Measurements from ENCODE around the gene GET4.
A peak's percentile ranks its signal among the peaks of the same experiment; 100 is the strongest.
"Not testable (repeated sequence)": the region's sequence is repeated elsewhere in the genome, so short reads cannot be mapped to it uniquely, and the experiment has no call there.

The GET4 gene

DNA sequence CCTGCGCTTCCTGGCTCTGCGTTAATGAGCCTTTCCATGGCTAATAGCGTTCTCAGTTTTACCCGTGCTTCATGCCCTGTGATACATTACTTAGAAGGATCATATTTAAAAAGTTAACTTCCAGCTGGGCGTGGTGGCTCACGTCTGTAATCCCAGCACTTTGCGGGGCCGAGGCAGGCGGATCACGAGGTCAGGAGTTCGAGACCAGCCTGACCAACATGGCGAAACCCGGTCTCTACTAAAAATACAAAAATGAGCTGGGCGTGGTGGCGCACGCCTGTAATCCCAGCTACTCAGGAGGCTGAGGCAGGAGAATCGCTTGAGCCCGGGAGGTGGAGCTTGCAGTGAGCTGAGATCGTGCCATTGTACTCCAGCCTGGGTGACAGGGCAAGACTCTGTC, 3.7 kb upstream of the GET4 start:
- not testable (repeated sequence) for DNase-seq

DNA sequence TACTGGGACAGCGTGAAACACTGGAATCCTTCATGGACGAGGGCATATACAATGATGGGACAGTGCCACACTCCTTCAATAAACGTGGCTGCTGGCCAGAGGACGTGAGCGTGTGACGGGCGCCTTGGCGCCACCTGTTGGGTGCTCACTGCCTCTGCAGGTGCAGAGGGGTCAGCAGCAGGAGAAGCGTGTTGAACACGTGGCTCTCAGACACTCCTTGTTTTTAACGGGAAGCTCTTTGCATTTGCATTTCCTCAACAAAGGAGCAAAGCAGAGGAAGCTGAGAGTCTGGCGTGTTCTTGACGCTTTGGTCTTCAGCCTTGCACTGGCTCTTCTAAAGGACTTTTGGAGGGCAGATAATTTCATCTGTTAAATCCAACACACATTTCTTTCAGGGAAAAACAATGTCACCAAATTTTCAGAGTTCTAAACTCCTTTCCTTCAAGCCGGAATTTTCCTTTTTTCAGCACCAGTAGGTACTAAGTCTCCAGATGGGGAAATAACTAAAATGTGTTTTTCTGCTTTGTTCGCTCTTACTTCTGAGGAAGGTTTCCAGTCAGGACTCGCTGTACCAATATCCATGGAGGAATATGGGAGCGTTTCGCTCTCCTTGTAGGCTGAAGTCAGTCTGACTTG, 2.9 kb upstream of the GET4 start:
- peak in 1 of 2 experiments; percentile 40 for DNase-seq

DNA sequence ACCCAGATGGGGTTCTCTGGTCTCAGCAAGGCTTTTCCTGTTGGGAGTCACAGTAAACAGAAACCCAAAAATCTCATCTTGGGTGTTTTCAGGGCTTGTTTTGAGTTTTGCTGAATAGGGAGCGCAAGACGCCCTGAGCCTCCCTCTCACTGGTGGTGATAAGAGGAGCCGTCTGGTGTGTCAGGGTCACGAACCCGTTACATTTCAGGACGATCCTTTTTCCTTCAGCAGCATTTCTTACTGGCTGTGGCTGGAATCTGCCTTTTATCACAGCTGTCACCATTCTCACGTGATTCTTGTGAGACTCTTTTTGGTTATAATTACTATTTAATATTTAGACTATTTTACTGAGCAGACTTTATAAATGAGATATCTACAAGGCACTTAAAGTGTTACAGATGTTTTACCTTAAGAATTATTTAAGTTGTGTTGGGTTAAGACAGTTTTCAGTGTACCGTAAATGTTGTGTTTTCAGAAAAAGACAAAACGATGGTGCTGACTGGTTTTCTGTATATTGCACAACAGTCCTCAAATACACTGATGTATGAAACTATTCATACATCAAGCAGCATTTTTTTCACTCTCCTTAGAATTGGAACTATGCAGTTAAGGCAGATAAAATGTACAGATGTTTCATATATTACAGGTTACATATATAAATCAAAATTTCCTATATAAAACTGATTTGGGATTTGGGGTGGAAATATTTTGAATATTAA, 2.2 kb upstream of the GET4 start:
- DNase-seq = no peak

DNA sequence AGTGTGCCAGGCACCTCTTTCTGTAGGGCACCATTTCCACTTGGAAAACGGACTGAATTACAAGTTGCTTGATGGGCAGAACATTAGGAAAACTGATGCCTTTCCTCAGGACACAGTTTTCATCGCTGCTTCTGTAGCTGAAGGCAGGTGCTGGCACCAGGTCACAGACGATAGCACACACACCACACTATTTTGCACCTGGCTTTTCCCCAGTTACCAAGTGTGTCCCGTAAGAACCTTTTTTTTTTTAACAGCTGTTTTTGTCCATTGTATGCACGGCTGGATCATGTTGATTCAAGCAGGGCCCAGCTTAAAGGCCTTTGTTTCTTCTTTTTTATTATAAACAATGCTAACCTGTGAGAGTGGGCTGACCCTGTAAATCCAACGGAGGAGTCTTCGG, 1.3 kb upstream of the GET4 start:
- no peak for DNase-seq

DNA sequence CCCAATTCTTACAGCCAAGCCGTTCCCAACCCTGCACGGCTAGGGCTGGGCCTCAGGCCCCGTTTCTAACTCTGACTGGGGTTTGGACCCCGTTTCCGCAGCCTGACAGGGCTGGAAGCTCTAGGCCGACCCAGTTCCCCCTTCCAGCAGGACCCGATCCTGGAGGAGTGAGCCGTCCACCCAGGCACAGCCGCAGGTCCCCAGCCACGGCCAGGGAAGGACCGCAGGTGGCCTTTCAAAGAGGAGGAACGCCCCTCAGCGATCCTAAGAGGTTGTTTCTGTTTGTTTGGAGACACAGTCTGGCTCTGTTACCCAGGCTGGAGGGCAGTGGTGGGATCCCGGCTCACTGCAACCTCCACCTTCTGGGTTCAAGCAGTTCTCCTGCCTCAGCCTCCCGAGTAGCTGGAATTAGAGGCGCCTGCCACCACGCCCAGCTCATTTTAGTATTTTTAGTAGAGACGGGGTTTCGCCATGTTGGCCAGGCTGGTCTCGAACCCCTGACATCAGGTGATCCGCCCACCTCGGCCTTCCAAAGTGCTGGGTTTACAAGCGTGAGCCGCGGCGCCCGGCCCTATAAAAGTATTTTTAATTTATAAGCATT, 778 bp upstream of the GET4 start:
- DNase-seq = no peak

DNA sequence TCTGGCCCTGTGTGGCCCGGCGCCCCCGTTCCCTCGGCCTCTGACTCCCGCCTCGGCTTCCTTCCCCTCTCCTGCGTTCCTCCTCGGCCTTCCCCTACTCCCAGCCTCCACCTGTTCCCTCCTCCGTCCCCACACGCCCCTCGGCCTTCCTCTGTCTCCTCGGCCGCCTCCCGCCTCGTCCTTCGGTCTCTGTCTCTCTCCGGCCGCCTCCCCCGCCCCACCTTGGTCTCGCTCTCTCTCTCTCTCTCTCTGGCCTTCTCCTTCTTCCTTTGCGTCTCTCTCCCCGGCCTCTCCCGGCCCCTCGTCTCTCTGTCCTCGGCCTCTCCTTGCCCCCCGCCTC, 588 bp downstream of the GET4 start:
- DNase-seq = no peak

DNA sequence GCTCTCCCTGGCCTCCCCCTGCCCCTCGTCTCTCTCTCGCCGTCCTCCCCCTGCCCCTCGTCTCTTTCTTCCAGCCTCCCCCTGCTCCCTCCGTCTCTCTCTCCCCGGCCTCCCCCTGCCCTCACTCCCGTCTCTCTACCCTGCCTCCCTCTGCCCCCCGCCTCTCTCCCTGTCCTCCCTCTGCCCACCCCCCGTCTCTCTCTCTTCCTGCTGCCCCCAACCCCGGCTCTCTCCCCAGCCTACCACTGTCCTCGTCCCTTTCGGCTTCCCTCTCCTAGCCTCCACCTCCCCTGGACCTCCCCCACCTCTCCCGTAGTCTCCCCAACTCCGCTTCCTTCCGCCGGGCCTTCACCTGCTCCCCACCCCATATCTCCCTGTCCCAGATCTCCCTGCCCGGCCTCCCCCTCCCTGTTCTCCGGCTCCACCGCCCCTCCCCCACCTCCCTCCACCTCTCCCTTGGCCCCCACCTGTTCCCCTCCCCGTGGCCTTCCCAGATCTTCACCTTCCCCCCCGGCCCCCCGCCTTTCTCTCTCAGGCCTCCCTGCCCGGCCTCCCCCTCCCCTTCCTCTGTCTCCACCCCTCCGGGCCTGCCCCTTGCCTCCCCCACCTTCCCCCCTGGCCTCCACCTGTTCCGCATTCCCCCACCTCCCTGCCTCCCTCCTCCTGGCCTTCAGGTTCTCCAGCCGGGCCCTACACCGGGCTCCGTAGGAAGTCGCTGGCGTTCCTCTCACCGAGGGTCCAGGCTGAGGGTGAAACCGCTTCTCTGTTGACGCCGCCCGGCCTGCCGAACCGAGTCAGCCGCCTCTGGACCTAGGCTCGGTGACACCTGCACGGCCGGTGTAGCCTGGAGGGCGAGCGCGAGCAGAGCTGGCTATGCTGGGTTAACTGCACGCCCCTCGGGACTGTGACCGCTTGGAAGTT, 1.2 kb downstream of the GET4 start:
- DNase-seq = no peak

DNA sequence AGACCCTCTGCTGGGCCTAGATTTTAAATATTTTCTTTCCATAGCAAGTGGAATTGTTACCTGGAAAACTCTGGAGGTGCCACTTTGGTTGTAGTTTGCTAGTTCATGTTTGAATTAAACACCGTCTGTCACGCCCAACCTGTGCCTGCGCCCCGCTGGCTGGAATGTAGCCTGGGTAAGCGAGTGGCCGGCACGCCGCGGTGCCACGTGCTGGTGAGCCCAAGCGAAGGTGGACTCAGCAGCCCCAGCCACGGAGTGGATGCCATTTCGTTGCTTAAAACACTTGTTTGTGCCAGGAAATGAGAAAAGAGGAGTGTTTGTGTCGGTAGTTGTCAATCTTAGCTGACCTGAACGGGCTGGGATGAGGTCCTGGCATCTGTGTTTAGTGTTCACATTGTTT, 2.7 kb downstream of the GET4 start:
- no peak for DNase-seq

DNA sequence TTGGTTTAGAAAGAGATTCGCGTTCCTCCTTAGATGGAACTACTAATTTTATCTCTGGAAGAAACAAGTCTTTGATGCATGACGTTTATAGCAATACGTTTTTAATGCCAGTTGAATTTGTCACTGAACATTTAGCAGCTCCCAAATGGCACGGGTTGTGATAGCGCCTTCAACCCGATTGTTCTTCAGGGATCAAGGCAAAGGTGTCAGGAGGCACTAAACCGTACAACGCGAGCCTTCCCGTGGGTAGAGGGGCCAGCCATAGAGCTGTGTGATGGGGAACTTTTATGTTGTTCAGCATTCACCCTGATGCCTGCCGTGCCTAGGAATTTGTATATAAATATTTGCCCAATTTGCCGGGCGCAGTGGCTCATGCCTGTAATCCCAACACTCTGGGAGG, 3.4 kb downstream of the GET4 start:
- no peak for DNase-seq

DNA sequence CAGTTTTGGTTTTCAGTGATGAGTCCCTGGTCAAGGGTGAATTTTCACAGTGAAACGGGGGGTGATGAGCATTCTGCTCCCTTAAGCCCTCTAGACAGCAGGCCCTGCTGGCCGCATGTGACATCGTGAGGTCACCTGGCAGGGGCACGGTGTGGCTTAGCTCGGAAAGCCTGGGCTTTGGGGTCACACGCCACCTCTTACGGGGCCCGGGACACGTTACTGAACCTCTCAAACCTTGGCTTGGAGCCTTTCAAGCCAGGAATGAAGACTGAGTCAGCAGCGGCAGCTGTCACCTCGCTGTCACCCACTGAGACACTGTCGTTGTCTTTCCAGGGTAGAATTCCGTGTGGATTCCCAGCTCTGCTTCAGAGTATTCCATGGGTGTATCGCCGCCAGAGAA, 4.1 kb downstream of the GET4 start:
- no peak for DNase-seq

DNA sequence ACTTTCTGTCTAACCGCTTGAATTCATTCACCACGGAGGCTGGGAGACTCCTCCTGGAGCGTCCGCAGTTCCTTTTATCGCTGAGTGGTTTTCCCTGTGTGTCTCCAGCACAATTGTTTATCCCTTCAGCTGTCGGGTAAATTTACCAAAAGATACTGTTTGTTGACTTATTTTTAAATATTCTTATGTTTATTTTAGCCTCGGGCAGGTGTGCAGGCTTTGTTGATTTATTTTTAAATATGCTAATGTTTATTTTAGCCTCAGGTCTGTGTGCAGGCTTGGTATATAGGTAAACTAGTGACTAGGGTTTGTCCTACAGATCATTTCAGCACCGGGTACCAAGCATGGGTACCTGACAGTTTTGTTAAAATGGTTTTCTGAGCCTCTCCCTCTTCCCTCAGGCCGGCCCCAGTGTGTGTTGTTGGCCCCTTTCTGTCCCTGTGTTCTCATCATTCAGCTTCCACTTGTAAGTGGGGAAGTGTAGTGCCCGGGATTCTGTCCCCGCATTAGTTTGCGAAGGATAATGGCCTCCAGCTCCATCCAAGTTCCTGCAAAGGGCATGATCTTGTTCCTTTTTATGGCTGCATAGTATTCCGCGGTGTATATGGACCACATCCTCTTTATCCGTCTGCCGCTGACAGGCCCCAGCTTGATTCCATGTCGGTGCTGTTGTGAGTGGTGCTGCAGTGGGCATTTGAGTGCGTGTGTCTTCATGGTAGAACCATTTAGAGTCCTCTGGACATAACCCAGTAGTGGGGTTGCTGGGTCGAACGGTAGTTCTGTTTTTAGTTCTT, 5.3 kb downstream of the GET4 start:
- DNase-seq = no peak

DNA sequence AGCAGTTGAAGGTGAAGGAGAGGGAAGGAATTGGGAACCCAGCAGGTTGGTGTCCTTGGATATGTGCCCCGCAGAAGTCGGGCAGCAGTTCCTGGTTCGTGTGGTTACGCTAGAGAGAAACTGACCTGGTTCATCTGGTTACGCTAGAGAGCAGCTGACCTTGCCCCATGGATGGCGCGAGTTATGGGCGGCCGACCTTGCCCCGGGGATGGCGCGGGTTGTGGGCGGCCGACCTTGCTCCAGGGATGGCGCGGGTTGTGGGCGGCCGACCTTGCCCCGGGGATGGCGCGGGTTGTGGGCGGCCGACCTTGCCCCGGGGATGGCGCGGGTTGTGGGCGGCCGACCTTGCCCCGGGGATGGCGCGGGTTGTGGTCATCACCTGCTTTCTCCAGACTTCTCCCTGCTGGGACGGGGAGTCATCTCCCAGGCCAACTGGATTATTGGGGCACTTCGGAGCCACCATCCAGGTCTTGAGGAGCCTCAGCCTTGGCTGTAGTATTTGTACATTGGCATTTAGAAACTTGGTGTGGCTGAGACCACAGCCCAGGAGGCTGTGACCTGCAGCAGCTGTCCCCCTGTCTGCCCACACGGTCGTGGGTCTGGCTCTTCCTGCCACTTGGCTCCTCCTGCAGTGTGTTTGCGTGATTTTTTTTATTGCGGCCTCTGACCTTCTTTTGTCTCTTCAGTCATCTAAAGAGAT, 6.1 kb downstream of the GET4 start:
- no peak for DNase-seq

DNA sequence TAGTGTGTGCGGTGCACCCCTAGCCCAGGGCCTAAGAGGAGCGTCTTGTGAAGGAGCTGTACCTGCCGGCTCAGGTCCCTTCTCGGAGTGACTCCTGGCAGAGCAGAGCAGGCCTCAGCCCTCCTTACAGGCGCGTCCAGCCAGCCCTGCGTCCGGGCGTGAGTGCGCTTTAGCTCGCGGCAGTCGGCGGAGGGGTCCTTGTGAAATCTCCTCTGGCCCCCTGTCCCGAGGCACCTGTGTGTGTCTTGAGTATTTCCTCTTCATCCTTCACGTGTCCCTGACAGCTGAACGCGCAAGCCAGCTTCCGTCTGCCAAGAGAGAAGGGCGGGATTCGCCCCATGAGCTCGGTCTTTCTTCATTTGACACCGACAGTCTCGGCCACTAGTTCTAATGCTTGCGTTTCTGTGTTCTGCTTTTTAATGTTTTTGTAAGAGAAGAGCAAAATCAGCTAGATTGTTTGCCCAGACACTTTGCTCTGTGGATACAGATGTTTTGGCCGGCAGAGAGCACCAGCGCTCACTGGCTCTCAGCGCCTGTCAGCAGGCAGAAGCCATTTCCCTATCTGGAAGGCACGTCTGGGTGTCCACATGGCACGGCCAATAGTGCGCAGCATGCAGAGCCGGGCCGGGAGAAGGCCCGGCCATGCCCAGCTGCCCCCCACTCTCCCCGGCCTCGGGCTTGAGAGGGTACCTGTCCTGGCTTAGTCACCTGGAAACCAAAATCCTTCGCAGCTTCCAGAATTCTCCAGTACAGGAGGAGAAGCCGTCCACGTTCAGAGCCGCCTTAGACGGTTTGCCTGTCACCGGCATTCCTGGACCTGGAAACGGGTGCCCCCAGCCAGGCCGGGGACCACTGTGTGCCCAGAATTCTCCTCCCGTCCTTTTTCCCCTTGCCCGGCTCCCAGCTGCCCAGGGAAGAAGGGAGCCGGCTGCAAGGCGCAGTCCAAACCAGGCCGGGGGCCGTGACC, 7.0 kb downstream of the GET4 start:
- no peak for DNase-seq

DNA sequence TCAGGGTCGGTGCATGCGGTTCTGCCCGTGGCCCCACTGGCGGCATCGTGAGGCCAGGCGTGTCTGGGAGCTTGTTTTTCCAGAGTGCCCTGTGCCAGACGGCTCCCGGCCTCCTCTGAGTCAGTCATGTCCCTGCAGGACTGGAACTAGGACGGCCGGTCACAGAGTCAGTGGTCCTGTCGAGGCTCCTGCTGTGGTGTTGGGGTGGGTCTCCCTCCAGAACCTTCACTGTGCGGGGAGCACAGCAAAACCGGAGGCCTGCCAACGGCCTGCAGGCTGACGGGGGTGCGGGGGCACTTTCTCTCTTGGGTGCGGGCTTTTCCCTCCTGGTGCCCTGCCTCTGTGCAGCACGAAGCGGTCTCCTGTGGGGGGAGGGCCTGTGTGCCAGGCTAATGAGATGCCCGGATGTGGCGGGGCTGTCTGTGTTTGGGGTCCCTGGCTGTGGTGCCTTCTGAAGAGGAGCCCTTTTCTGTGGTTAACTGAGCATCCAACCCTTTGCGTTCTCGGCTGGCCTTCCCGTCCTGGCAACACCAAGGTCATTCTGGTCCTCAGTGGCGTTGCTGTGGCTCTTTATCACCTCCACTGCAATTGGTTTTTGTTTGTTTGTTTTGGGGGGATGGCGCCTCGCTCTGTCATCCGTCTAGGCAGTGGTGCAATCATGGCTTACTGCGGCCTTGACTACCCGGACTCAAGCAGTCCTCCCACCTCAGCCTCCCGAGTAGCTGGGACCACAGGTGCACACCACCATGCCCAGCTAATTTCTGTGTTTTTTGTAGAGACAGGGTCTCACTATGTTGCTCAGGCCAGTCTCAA, 8.0 kb downstream of the GET4 start:
- DNase-seq = no peak

DNA sequence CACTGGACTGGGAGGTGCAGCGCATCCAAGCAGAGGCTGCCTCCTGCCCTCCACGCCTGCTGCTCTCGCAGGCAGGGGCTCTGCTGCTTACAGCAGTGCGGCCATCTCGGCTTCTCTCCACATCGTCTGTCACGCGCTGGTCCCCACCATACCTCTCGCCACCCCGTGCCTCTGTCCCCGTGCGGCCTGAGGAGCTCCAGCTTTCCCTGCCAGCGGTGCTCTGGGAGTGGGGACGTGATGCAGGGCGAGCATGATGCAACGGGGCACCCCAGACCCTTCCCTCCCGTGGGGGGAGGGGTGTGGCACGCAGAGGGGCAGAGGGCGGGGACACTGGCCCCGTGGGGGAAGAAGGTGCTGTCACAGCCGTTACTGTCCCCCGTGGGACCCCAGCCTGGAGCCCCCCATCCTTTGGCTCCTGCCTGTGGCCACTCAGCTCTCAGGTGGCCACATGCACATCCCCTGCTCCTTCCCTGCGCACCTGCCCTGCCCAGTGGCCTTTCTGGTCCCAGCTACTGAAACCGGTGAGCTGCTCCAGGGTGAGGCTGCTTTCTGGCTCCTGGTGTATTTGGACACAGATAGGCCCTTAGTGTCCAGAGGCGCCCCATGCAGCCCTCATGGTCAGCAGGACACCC, 9.0 kb downstream of the GET4 start:
- no peak for DNase-seq

DNA sequence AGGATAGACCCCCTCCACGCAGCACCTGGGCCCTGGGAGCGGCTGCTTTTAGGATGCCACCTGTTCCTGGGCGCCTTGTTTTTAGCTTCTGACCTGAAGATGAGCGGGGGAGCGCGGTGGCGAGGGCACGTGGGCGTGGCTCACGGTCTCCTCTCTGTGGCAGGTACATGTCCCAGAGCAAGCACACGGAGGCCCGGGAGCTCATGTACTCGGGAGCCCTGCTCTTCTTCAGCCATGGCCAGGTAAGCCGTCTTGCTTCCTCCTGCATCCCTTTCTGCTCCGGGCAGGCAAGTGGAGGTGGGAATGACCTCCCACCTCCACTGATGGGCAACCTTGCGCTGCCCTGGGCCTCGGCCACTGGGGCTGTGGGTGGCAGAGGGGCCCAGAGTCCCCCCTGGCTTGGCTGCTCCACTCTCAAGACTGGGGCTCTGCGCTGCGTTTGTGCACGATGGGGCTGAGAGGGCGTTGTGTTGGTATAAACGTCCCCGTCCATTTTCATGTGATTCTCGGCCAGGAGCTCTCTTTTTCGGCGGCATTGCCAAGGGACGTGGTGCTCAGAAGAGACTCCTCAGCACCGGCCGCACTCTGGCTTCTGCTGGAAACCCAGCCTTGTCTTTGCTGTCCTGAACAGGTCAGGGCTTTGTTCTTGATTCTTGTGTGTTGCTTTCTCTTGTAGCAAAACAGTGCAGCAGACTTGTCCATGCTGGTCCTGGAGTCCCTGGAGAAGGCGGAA, 9.7 kb downstream of the GET4 start:
- no peak for DNase-seq

DNA sequence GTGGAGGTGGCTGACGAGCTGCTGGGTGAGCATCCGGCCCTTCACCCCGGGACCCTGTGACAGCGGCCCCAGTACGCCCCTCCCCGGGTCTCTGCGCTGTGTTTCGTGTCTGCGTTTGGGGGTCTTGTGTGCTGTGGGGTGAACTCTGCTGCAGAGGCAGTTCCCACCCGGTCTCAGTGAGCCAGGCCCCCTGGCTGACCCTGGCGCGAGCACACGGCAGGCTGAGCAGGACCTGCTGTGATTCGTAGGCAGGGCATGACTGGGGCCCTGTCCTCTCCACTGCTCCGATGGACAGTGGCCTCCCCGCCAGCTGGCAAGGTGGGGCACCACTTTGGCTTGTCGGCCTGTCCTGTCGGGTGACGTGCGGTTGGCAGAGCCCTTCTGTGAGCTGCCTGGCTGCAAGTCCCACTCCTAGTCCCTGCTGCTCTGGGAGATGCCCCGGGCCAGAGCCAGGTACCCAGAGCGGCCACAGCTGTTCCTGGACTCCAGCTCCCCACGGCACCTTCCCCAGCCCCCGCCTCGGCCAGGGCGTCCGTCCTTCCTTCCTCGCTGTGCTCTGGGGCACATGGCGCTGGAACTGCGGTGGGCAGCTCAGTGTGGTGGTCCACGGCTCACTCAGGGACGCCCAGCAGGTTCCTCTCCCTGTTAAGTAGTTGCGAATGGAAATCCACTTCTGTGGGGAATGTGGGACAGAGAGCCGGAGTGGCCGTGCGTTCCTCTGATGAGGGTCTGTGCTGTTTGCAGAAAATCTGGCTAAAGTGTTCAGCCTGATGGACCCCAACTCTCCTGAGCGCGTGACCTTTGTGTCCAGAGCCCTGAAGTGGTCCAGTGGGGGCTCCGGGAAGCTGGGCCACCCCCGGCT, 10.5 kb downstream of the GET4 start:
- DNase-seq = peak; percentile 62 to 69

DNA sequence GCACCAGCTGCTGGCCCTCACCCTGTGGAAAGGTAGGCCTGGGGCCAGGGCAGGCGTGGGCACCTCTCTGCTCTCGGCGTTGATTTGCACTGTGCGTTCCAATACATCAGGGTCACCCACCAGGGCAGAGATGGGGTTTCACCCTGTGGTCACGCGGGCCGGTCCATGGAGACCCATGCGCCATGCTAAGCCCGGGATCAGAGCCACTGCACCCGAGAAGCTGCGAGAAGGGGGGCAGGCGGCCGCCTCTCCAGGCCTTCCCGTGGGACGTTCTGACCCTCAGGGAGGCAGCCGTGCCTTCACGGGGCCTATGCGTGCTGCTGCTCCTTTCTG, 11.1 kb downstream of the GET4 start:
- DNase-seq = no peak
